Stimulated activated CD8-positive, alpha-beta memory T cell treated with anti-CD3 and anti-CD28 coated beads, Interleukin-15, amount 100 ng/mL, for 48 hours (primary cell): Measurements from ENCODE around the gene RNF112.

Experiments
- DNase-seq, 2 donors: peaks; one replicate each; pipeline ENCODE4 v3.0.0-alpha.2; 2020; ENCODE audit warnings: low read depth in 2 of 2

Gene RNF112

GRCh38 chr17:19410875-19411620 lies at the start of gene RNF112:
RNF112 (plus strand) TSS chr17:19411232; CDS start chr17:19411409, 177 bp downstream.
- DNase-seq = no peak

GRCh38 chr17:19361326-19361725 lies 49.7 kb upstream of the RNF112 start:
- no peak for DNase-seq

GRCh38 chr17:19361944-19362276 lies 49.1 kb upstream of the RNF112 start:
- DNase-seq = no peak

- DNase-seq = peak; percentile 81 to 82
Observed at GRCh38 chr17:19362277-19363113, 48.5 kb upstream of the RNF112 start, which contains the start of gene B9D1. B9D1 (minus strand) TSS chr17:19362723; CDS start chr17:19362569, 154 bp downstream.

GRCh38 chr17:19363114-19363438 lies 48.0 kb upstream of the RNF112 start:
- no peak for DNase-seq

GRCh38 chr17:19363460-19364035 lies 47.5 kb upstream of the RNF112 start:
- DNase-seq = no peak

- no peak for DNase-seq
Observed at GRCh38 chr17:19364699-19365498, 46.1 kb upstream of the RNF112 start.

- no peak for DNase-seq
Observed at GRCh38 chr17:19365499-19365817, 45.6 kb upstream of the RNF112 start.

GRCh38 chr17:19365833-19366636 lies 45.0 kb upstream of the RNF112 start:
- no peak for DNase-seq

- DNase-seq = no peak
Observed at GRCh38 chr17:19366637-19366972, 44.4 kb upstream of the RNF112 start.

- DNase-seq = no peak
Observed at GRCh38 chr17:19368229-19368628, 42.8 kb upstream of the RNF112 start.

GRCh38 chr17:19369107-19369778 lies 41.8 kb upstream of the RNF112 start:
- DNase-seq = no peak

GRCh38 chr17:19369846-19370492 lies 41.1 kb upstream of the RNF112 start:
- no peak for DNase-seq

GRCh38 chr17:19370493-19370960 lies 40.5 kb upstream of the RNF112 start:
- peak in 1 of 2 donors; percentile 14 for DNase-seq

GRCh38 chr17:19371259-19372010 lies 39.6 kb upstream of the RNF112 start:
- DNase-seq = no peak

- no peak for DNase-seq
Observed at GRCh38 chr17:19372011-19372370, 39.0 kb upstream of the RNF112 start.

- DNase-seq = no peak
Observed at GRCh38 chr17:19372439-19372838, 38.6 kb upstream of the RNF112 start.

- no peak for DNase-seq
Observed at GRCh38 chr17:19372866-19373504, 38.0 kb upstream of the RNF112 start.

GRCh38 chr17:19374136-19374535 lies 36.9 kb upstream of the RNF112 start:
- no peak for DNase-seq
